K562 (cell line): ENCODE data around the gene TMEM45A. TPM values are rescaled to one million over a fixed set of nuclear protein-coding genes. Genes with fewer than 3 reads are reported as not detected.
A peak's percentile ranks its signal among the peaks of the same experiment; 100 is the strongest.

Experiments used
- ARID2 ChIP-seq: fragments of 450-650 bp; IDR thresholded peaks from 2 replicates; pipeline ENCODE4 v1.6.1; 2017; ENCODE audit warnings: antibody characterized with exemption, mild to moderate bottlenecking
- BACH1 ChIP-seq: fragments of 200-800 bp; sonication (Bioruptor generic); IDR thresholded peaks from 2 replicates; pipeline ENCODE4 v1.6.1; 2016; ENCODE audit warnings: missing genetic modification characterization, missing compliant biosample characterization
- ESRRA ChIP-seq: fragments of 450-650 bp; IDR thresholded peaks from 2 replicates; pipeline ENCODE4 v1.6.1; 2014; ENCODE audit warnings: low read depth, mild to moderate bottlenecking, moderate library complexity, borderline replicate concordance
- KDM1A ChIP-seq, 2 experiments: fragments of 450-650 bp; IDR thresholded peaks; 2 replicates each; pipeline ENCODE4 v1.6.1; 2016; ENCODE audit warnings: mild to moderate bottlenecking in 2 of 2
- NELFE ChIP-seq: IDR thresholded peaks from 2 replicates; pipeline ENCODE4 v1.6.1; 2011; ENCODE audit warnings: mild to moderate bottlenecking; ENCODE audit not compliant: insufficient read depth, insufficient read length
- NR1H2 ChIP-seq: sonication (generic); formaldehyde crosslinking; IDR thresholded peaks from 2 replicates; pipeline ENCODE4 v1.4.0; 2020; ENCODE audit warnings: mild to moderate bottlenecking, missing genetic modification reagents
- POLR3G ChIP-seq: IDR thresholded peaks from 2 replicates; pipeline ENCODE4 v1.6.1; 2011; ENCODE audit not compliant: insufficient read length, insufficient replicate concordance; ENCODE audit errors: extremely low read depth
- RAD21 ChIP-seq, 2 experiments: fragments of 250-450 bp in 1 of 2; fragments of 450-650 bp in 1 of 2; sonication (Bioruptor Pico) in 1 of 2; formaldehyde crosslinking in 1 of 2; IDR thresholded peaks in 1 of 2; conservative IDR thresholded peaks in 1 of 2; 2 replicates each; pipeline versions ENCODE4 v1.4.0 to v1.8.0; 2020 to 2022; ENCODE audit warnings: mild to moderate bottlenecking in 2 of 2, moderate library complexity in 1 of 2
- ZFPM2 ChIP-seq: fragments of 250-450 bp; sonication (Bioruptor Pico); IDR thresholded peaks from 2 replicates; pipeline ENCODE4 v1.5.1; 2022; ENCODE audit warnings: mild to moderate bottlenecking
- ZKSCAN1 ChIP-seq: fragments of 150-350 bp; IDR thresholded peaks from 2 replicates; pipeline ENCODE4 v1.6.1; 2016; ENCODE audit warnings: low read depth, low read length
- ZNF133 ChIP-seq: fragments of 250-450 bp; sonication (Bioruptor Pico); IDR thresholded peaks from 2 replicates; pipeline ENCODE4 v1.4.0; 2020; ENCODE audit warnings: mild to moderate bottlenecking
- ZNF175 ChIP-seq: fragments of 200-800 bp; sonication (Bioruptor generic); IDR thresholded peaks from 2 replicates; pipeline ENCODE4 v1.6.1; 2016; ENCODE audit warnings: low read depth, mild to moderate bottlenecking, missing genetic modification characterization, missing compliant biosample characterization
- ZNF224 ChIP-seq: sonication (generic); formaldehyde crosslinking; IDR thresholded peaks from 2 replicates; pipeline ENCODE4 v1.8.0; 2022; ENCODE audit warnings: mild to moderate bottlenecking, missing genetic modification reagents
- ZNF24 ChIP-seq: fragments of 450-650 bp; IDR thresholded peaks from 2 replicates; pipeline ENCODE4 v1.6.1; 2016
- ZNF75A ChIP-seq: fragments of 450-650 bp; formaldehyde crosslinking; IDR thresholded peaks from 2 replicates; pipeline ENCODE4 v1.4.0; 2020; ENCODE audit warnings: mild to moderate bottlenecking
- polyA plus RNA-seq, 8 experiments: library from polyadenylated mRNA; depleted of rRNA in 4 of 8; stranded (reverse) in 5 of 8; unstranded in 3 of 8; fragments of >200 nt; fragmentation: Nextera tagmentation in 2 of 8; fragmentation: Illumina TruSeq in 1 of 8; extraction: Ambion mirVana in 2 of 8; extraction: Trizol in 1 of 8; gene quantifications; 2 replicates each; pipeline versions ENCODE4 v1.2.1 to v1.2.3, GENCODE V29; 2011 to 2014; ENCODE audit warnings: inconsistent platforms in 1 of 8, missing spikeins in 1 of 8
- total RNA-seq, 7 experiments: library from RNA; depleted of rRNA in 6 of 7; stranded (reverse); fragments of >200 nt in 6 of 7; fragmentation: Illumina TruSeq in 2 of 7; extraction: Trizol in 2 of 7; gene quantifications; 2 replicates each; pipeline versions ENCODE4 v1.2.1 to v1.2.3, GENCODE V29; 2011 to 2021; ENCODE audit warnings: low replicate concordance in 1 of 7
- TF ChIP-seq, protein P1 (sequence below): fragments of 450-650 bp; formaldehyde crosslinking; IDR thresholded peaks from 2 replicates; pipeline ENCODE4 v1.4.0; 2020; ENCODE audit warnings: mild to moderate bottlenecking
- TF ChIP-seq, protein P2 (sequence below): fragments of 250-450 bp; sonication (Bioruptor Pico); IDR thresholded peaks from 2 replicates; pipeline ENCODE4 v1.8.0; 2021; ENCODE audit warnings: borderline replicate concordance, mild to moderate bottlenecking, moderate library complexity; ENCODE audit not compliant: poor library complexity, severe bottlenecking
- TF ChIP-seq, protein P3 (sequence below): sonication (generic); formaldehyde crosslinking; IDR thresholded peaks from 2 replicates; pipeline ENCODE4 v1.8.0; 2022; ENCODE audit warnings: mild to moderate bottlenecking, missing genetic modification reagents
- TF ChIP-seq, protein P4 (sequence below): fragments of 450-650 bp; formaldehyde crosslinking; IDR thresholded peaks from 2 replicates; pipeline ENCODE4 v1.4.0; 2020; ENCODE audit warnings: mild to moderate bottlenecking, moderate library complexity
- TF ChIP-seq, protein P5 (sequence below): fragments of 250-450 bp; sonication (Bioruptor Pico); IDR thresholded peaks from 2 replicates; pipeline ENCODE4 v1.8.0; 2021; ENCODE audit warnings: moderate library complexity, mild to moderate bottlenecking, inconsistent platforms

The TMEM45A gene
- total and polyA plus RNA-seq, 9 of the 15 experiments (the other 6 are each of a cell fraction or from before 2014, with no cell fraction given) = 0.41 to 4.1 (median 0.95) TPM

DNA sequence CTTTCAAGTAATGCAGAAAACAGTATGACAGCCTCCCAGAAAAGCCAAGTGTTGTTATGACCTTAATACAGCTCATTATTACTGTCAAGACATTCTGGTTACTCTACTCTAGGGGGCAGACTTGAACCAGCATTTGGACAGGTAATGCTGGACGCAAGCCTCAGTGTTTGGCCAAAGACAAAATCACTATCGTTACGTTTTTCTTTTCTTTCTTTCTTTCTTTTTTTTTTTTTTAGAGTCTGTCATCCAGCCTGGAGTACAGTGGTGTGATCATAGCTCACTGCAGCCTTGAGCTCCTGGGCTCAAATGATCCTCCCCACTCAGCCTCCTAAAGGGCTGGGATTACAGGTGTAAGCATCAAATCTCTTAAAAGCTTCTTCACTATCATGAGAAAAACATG, 29.4 kb upstream of the TMEM45A start (continued):
- TF ChIP-seq ESRRA = no peak
- TF ChIP-seq, protein P1, sequence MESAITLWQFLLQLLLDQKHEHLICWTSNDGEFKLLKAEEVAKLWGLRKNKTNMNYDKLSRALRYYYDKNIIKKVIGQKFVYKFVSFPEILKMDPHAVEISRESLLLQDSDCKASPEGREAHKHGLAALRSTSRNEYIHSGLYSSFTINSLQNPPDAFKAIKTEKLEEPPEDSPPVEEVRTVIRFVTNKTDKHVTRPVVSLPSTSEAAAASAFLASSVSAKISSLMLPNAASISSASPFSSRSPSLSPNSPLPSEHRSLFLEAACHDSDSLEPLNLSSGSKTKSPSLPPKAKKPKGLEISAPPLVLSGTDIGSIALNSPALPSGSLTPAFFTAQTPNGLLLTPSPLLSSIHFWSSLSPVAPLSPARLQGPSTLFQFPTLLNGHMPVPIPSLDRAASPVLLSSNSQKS (CRISPR knock-in tag) = no peak
- no peak for TF ChIP-seq ZNF24
- TF ChIP-seq, protein P2, sequence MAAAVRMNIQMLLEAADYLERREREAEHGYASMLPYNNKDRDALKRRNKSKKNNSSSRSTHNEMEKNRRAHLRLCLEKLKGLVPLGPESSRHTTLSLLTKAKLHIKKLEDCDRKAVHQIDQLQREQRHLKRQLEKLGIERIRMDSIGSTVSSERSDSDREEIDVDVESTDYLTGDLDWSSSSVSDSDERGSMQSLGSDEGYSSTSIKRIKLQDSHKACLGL (CRISPR knock-in tag) = no peak
- TF ChIP-seq NELFE = no peak
- TF ChIP-seq, protein P3, sequence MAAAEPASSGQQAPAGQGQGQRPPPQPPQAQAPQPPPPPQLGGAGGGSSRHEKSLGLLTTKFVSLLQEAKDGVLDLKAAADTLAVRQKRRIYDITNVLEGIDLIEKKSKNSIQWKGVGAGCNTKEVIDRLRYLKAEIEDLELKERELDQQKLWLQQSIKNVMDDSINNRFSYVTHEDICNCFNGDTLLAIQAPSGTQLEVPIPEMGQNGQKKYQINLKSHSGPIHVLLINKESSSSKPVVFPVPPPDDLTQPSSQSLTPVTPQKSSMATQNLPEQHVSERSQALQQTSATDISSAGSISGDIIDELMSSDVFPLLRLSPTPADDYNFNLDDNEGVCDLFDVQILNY (CRISPR knock-in tag) = no peak
- no peak for TF ChIP-seq BACH1
- no peak for TF ChIP-seq KDM1A (IDR thresholded peaks at IDR 0.05)
- TF ChIP-seq NR1H2 (CRISPR knock-in tag) = no peak
- peak; percentile 36; the same call in 1 of the 2 replicates for TF ChIP-seq ARID2
- TF ChIP-seq, protein P4, sequence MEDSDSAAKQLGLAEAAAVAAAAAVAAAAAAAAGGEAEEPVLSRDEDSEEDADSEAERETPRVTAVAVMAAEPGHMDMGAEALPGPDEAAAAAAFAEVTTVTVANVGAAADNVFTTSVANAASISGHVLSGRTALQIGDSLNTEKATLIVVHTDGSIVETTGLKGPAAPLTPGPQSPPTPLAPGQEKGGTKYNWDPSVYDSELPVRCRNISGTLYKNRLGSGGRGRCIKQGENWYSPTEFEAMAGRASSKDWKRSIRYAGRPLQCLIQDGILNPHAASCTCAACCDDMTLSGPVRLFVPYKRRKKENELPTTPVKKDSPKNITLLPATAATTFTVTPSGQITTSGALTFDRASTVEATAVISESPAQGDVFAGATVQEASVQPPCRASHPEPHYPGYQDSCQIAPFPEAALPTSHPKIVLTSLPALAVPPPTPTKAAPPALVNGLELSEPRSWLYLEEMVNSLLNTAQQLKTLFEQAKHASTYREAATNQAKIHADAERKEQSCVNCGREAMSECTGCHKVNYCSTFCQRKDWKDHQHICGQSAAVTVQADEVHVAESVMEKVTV (CRISPR knock-in tag) = peak; percentile 84
- TF ChIP-seq RAD21 (CRISPR knock-in tag; conservative IDR thresholded peaks at IDR 0.05 in 1 of 2, IDR thresholded peaks at IDR 0.05 in 1 of 2) = peak; percentile 87 to 95
- no peak for TF ChIP-seq ZNF133 (CRISPR knock-in tag)
- no peak for TF ChIP-seq ZNF175
- TF ChIP-seq ZNF75A (CRISPR knock-in tag) = no peak
- no peak for TF ChIP-seq POLR3G
- TF ChIP-seq, protein P5, sequence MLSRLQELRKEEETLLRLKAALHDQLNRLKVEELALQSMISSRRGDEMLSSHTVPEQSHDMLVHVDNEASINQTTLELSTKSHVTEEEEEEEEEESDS (CRISPR knock-in tag) = no peak
- no peak for TF ChIP-seq ZNF224 (CRISPR knock-in tag)
- no peak for TF ChIP-seq ZFPM2
- TF ChIP-seq ZKSCAN1 = no peak
- TF ChIP-seq, all 486 proteins: peak for 9
